MM.1S (cell line): Measurements from ENCODE around the gene TSPYL6.
"Not testable (repeated sequence)": the region's sequence is repeated elsewhere in the genome, so short reads cannot be mapped to it uniquely, and the experiment has no call there.

Experiments
- DNase-seq: peaks from one replicate; pipeline ENCODE4 v3.0.0-alpha.2; 2015
- H2AFZ ChIP-seq: fragments of 300-600 bp; sonication (generic); 2 replicates; pipeline ENCODE4 v1.6.0; 2016; ENCODE audit warnings: antibody characterized with exemption, low read length
- H3F3A ChIP-seq: fragments of 300-600 bp; sonication (generic); 2 replicates; pipeline ENCODE4 v1.6.1; 2016; ENCODE audit warnings: mild to moderate bottlenecking, antibody characterized with exemption, low read length, moderate library complexity, mixed read lengths; ENCODE audit not compliant: insufficient read depth
- H3K27ac ChIP-seq: fragments of 300-600 bp; sonication (generic); 2 replicates; pipeline ENCODE4 v1.5.1; 2016; ENCODE audit warnings: mild to moderate bottlenecking, low read length
- H3K27me3 ChIP-seq: fragments of 300-600 bp; sonication (generic); replicated peaks from 2 replicates; pipeline ENCODE4 v1.6.0; 2016; ENCODE audit warnings: low read length; ENCODE audit not compliant: insufficient read depth
- H3K36me3 ChIP-seq: fragments of 300-600 bp; sonication (generic); replicated peaks from 2 replicates; pipeline ENCODE4 v1.6.1; 2016; ENCODE audit warnings: mild to moderate bottlenecking, low read length, mixed read lengths; ENCODE audit not compliant: insufficient read depth
- H3K4me1 ChIP-seq: fragments of 300-600 bp; sonication (generic); 2 replicates; pipeline ENCODE4 v1.6.1; 2016; ENCODE audit warnings: low read length, mixed read lengths
- H3K4me2 ChIP-seq: fragments of 300-600 bp; sonication (generic); 2 replicates; pipeline ENCODE4 v1.6.0; 2016; ENCODE audit warnings: low read depth, low read length
- H3K4me3 ChIP-seq: fragments of 300-600 bp; sonication (generic); 2 replicates; pipeline ENCODE4 v1.5.1; 2016; ENCODE audit warnings: low read length, mixed read lengths
- H3K79me2 ChIP-seq: fragments of 300-600 bp; sonication (generic); 2 replicates; pipeline ENCODE4 v1.6.1; 2016; ENCODE audit warnings: mixed run types, low read length, mixed read lengths
- H3K9ac ChIP-seq: fragments of 300-600 bp; sonication (generic); 2 replicates; pipeline ENCODE4 v1.6.1; 2016; ENCODE audit warnings: low read length, mixed read lengths
- H3K9me2 ChIP-seq: fragments of 300-600 bp; sonication (generic); replicated peaks from 2 replicates; pipeline ENCODE4 v1.6.1; 2016; ENCODE audit warnings: mild to moderate bottlenecking, low read length, mixed read lengths; ENCODE audit not compliant: insufficient read depth
- H3K9me3 ChIP-seq: fragments of 300-600 bp; sonication (generic); replicated peaks from 2 replicates; pipeline ENCODE4 v1.6.1; 2016; ENCODE audit warnings: mild to moderate bottlenecking, low read length, mixed read lengths; ENCODE audit not compliant: insufficient read depth
- H4K20me1 ChIP-seq: fragments of 300-600 bp; sonication (generic); 2 replicates; pipeline ENCODE4 v1.6.1; 2016; ENCODE audit warnings: mild to moderate bottlenecking, low read length, moderate library complexity, mixed read lengths; ENCODE audit not compliant: insufficient read depth
- CTCF ChIP-seq: fragments of 300-600 bp; sonication (generic); IDR thresholded peaks from 2 replicates; pipeline ENCODE4 v1.5.1; 2016; ENCODE audit warnings: antibody characterized with exemption, low read length, mixed read lengths
- EZH2 ChIP-seq: fragments of 300-600 bp; sonication (generic); optimal IDR thresholded peaks from 2 replicates; pipeline ENCODE3; 2017; ENCODE audit warnings: low read depth, mild to moderate bottlenecking, antibody characterized with exemption, low read length, mixed read lengths
- EZH2phosphoT487 ChIP-seq: fragments of 300-600 bp; sonication (generic); IDR thresholded peaks from 2 replicates; pipeline ENCODE4 v1.6.1; 2018; ENCODE audit warnings: antibody characterized with exemption, low read length

Gene TSPYL6

GRCh38 chr2:54271189-54271588 lies 15.2 kb upstream of the TSPYL6 start:
- Histone ChIP-seq H4K20me1 (no peaks in the 10 kb centered on the region), H3K4me3 (no peak overlapping the region), H3K9ac (no peak overlapping the region), H3K9me3 (no peaks in the 10 kb centered on the region), H3K4me2 (no peak overlapping the region), H3K36me3 (no peaks in the 10 kb centered on the region), H3F3A (no peaks in the 10 kb centered on the region), H3K79me2 (no peaks in the 10 kb centered on the region), H3K27me3 (no peaks in the 10 kb centered on the region), H3K4me1 (0 out of 2 replicates have a peak, but pooled peaks cover 3% of the 10 kb centered on the region), H3K9me2 (no peaks in the 10 kb centered on the region), H3K27ac (no peak overlapping the region), H2AFZ (no peak overlapping the region)
- DNase-seq = no peak
- TF ChIP-seq EZH2 (no peak), EZH2phosphoT487 (no peak), CTCF (no peak)

- no peak for TF ChIP-seq EZH2
- no peak for TF ChIP-seq EZH2phosphoT487
- TF ChIP-seq CTCF = no peak
- no peak overlapping the region for H3K27ac ChIP-seq
- H4K20me1 ChIP-seq = no peaks in the 10 kb centered on the region
- no peaks in the 10 kb centered on the region for H3K36me3 ChIP-seq
- no peaks in the 10 kb centered on the region for H3F3A ChIP-seq
- H3K9me3 ChIP-seq = no peaks in the 10 kb centered on the region
- no peak overlapping the region for H3K9ac ChIP-seq
- H3K27me3 ChIP-seq = no peaks in the 10 kb centered on the region
- no peak overlapping the region for H2AFZ ChIP-seq
- H3K4me1 ChIP-seq = 0 out of 2 replicates have a peak, but pooled peaks cover 3% of the 10 kb centered on the region
- no peak overlapping the region for H3K4me2 ChIP-seq
- no peak overlapping the region for H3K4me3 ChIP-seq
- H3K9me2 ChIP-seq = no peaks in the 10 kb centered on the region
- no peak for DNase-seq
- H3K79me2 ChIP-seq = no peaks in the 10 kb centered on the region
These were observed 11.5 kb upstream of the TSPYL6 start for GRCh38 chr2:54267577-54267976.

GRCh38 chr2:54265081-54265480 lies 9.1 kb upstream of the TSPYL6 start:
- not testable (repeated sequence) for H2AFZ ChIP-seq, H3K4me3 ChIP-seq, H3K27ac ChIP-seq, H3K9me2 ChIP-seq, H3K27me3 ChIP-seq, H4K20me1 ChIP-seq, H3K4me1 ChIP-seq, H3K36me3 ChIP-seq, H3K79me2 ChIP-seq, H3K9me3 ChIP-seq, H3K4me2 ChIP-seq, H3F3A ChIP-seq, H3K9ac ChIP-seq, DNase-seq

- Histone ChIP-seq H4K20me1 (no peaks in the 10 kb centered on the region), H3K27ac (no peak overlapping the region), H3K27me3 (no peaks in the 10 kb centered on the region), H3K4me1 (no peaks in the 10 kb centered on the region), H3K4me3 (no peak overlapping the region), H3K79me2 (no peaks in the 10 kb centered on the region), H3F3A (no peaks in the 10 kb centered on the region), H2AFZ (no peak overlapping the region), H3K9ac (no peak overlapping the region), H3K36me3 (no peaks in the 10 kb centered on the region), H3K9me3 (no peaks in the 10 kb centered on the region), H3K4me2 (no peak overlapping the region), H3K9me2 (no peaks in the 10 kb centered on the region)
- DNase-seq = no peak
- TF ChIP-seq EZH2phosphoT487 (no peak), EZH2 (no peak), CTCF (no peak)
These were observed 6.2 kb upstream of the TSPYL6 start for GRCh38 chr2:54262015-54262765.
